Stimulated activated CD8-positive, alpha-beta memory T cell treated with anti-CD3 and anti-CD28 coated beads, Interleukin-12 subunit alpha, Interleukin-12 subunit beta, amount 100 ng/mL, for 24 hours (primary cell): ENCODE measurements around the gene C1orf21.

Experiments used
- DNase-seq: peaks from one replicate; pipeline ENCODE4 v3.0.0-alpha.2; 2020; ENCODE audit errors: extremely low read depth

Gene C1orf21

DNA sequence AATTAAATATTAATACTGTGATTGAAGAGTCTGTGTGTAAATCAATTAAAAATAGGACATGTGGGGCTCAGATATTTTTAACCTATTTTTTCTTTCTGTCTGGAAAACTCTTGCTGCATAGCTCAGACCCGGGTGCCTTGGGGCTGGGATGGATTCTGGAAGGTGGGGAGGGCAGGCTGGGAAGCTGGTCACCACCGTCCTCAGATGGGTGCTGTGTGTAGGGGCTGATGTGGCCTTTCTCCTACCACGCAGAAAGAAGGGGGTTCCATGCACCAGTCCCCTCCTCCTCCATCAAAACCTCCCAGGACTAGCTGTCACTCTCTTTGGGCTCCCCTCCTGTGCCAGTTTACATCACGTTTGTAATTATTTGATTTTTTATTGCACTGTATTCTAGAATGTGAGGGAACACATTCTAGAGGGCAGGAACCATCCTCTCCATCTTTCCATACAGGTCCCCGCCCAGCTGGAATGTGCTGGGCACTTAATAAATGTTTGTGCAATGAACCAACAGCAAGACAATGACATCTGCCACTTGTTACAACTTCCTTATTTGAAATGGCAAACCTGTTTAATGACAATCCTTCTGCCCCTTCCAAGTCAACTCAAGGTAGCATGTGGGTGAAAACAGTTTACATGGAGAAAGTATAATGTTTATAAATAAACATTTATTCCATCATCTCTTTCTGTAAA, 263.5 kb downstream of the C1orf21 start:
- no peak for DNase-seq

DNA sequence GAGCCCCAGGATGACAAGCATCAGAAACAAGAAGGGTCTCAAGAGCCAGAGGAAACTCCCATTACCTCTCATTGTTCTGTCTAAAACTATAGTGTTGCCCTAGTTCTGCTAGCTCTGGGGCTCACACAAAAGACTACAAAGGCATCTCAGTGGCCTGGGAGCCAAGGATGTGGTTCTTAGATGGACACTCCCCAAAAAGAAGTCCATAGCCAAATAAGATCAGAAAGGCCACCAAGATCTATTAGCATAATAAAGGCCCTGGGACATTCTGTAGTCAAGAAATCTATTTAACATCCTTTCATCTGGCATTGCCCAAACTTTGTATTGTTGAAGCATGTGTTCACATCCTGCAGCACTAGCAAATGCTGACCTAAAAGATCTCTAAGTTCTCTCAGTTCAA, 268.4 kb downstream of the C1orf21 start:
- no peak for DNase-seq

GRCh38 chr1:184656221-184656620, 269.4 kb downstream of the C1orf21 start:
- DNase-seq, result no peak

DNA sequence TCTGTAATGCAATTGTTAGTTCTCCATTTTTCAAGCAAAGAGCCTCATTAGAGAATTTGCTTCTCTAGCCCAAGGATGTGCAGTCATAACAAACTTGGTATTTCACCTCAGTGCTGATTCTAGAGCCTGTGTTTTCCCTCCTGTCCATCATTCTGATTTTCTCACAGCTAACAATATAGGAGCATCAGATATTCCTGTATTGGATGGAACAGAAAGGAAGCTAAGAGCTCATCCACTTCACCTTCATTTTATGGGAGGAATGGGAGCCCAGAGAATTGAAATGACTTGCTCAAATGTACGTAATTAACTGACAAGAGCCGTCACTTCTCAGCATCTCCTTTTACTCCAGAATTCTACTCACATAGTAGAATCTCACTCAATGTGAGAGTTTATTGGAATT, 271.2 kb downstream of the C1orf21 start:
- no peak for DNase-seq

GRCh38 chr1:184660462-184661191, 273.8 kb downstream of the C1orf21 start:
- DNase-seq, result no peak

DNA sequence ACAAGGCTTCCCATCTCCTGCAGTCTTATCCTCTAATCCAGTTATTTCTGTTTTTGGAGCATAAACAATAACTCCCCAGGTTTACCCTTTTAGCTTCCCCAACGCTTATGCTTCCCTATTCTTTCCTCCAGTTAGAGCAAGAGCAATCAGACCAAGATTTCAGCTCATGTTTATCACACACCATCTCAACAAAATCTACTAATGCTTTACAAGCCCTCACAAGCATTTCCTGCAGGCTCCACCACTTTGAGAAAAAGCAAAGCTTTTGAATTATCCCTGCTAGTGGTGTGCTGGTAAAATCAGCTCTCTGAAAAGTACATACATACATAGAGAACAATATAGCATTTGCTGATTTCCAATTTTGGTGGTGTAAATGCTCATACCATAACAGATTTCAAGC, 275.0 kb downstream of the C1orf21 start:
- no peak for DNase-seq

DNA sequence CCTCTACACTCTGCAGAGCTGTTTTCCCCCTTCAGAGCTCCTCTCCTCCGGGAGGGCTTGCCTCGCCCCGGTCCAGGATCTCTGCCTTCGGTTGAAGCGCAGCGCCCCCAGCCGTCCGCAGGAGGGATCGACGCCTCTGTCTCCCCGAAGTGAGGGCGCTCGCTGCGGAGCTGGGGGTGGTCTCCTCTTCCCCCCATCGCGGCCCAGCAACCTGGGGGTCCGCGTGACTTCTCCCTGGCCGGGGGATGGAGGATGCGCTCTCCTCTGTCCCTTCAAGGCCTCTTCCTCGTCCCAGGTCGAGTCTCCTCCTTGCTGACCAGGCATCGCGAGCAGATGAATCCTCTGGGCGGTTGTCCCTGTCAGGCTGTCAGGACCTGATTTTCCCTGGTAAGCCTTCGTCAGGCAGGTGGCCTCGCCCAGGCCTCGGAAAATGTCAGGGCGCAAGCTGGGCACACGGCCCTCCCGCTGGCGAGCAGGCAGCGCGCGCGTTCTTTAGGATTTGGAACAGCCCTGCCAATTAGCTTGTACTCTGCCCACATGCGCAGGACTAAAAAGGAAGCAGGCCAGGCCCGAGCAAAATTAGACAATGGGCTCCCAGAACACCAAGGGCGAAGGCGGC, 277.3 kb downstream of the C1orf21 start:
- peak; percentile 5 for DNase-seq

DNA sequence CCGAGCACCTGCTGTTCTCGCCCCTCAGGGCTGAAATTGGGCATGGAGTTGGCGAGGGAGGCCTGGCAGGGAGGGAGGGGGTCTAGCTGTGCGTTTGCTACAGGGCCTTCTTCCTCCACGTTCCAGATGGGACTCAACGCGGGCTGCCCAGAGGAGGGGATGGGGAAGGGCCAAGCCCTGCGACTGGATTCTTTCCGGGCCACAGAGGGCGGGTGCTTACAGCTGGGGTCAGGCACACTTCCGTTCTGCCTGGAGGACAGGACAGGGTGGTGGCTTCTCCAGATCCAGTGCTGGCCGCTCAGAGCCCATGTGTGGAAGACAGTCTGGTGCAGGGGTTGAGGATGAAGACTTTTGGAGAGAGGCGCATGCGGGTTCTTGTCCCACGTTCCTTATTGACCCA, 277.8 kb downstream of the C1orf21 start:
- no peak for DNase-seq

DNA sequence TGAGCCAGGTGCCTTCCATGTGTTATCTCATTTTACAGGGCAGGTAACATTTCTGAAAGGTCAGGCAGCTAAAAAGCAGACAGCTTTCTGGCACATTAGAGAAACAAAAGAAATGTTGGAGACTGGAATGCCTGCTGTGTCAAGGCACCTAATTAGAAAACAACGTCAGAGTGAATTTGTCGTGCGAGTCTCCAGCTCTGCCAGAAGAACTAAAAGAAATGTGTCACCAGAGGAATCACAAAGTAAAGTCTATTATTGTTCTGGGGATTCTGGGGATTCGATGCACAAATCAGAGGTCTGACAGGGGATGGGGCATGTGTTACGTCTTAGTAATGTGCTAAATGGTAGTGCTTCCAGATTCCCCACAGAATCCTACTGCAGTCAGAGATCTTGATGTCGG, 278.5 kb downstream of the C1orf21 start:
- DNase-seq, result no peak

DNA sequence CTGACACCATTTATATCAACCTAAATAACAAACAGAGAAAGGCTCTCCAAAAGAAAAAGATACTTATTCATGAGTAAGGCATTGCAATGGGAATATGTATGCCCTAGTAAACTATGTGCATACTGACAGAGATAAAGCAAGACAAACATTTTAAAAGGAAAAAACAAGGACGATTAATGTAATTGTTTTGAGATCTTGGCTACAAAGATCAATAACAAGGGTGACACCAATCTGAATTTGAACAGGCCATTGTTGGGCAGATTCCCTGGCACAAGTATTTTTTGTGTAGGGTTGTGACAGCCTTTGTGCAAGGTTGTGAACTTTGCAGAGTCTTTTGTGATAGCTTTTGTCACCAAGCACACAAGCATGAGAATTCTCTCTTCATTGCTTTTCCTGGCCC, 282.6 kb downstream of the C1orf21 start:
- no peak for DNase-seq

DNA sequence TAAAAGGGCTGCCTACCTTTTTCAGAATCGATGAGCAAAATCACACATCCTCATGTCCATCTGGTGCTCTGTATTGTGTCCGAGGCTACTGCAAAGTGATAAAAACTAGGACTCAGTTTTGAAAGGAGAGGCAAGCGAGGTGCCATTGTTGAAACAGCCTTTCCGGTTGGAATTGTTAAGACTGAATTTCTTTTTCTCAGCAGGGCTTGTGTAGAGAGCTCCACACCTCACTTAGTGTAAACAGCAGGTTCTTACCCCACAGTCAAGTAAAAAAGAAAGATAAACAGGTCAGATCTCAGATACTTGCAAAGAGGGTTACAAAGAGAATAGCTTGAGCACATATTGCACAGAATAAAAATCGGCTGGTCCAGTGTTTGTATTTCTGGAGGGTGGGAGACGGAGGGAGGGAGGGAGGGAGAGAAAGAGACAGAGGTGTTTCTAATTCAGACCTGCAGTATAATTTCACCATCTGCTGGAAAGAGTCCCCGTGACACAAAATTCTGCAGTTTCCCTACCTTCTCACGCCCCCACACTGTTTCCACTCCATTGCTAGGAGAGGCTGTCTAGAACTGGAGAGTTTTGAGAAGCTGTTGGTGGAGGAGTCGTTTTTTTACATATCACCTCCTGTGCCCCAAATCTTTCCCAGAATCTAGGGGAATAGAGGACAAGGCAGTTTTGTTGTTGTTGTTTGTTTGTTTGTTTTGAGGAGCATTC, 285.3 kb downstream of the C1orf21 start:
- DNase-seq, result no peak

DNA sequence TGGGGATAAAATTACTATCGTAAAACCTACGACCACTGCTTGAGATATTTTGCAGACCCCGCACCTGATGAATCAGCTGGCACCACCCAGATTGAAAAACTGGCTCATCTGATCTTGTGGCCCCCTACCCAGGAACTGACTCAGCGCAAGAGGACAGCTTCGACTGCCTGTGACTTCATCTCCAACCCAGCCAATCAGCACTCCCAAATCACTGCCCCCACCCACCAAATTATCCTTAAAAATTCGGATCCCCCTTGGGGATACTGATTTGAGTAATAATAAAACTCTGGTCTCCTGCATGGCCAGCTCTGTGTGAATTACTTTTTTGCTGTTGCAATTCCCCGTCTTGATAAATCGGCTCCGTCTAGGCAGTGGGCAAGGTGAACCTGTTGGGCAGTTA, 286.5 kb downstream of the C1orf21 start:
- no peak for DNase-seq

DNA sequence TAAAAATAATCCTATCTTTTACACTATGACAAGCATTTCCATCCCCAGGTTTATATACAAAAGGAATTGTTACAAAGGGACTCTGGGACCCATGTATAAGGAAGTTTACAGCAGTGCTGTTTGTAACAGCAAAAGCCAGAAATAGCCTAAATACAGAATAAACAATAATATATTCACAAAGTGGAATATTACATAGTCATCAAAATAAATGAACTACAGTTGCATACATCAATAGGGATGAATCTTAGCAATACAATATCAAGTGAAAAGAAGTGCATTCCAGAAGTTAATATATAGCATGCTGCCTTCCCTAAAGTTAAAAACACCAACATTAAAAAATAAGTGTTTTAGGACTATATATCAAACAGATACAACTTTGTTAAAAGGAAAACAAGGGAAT, 290.5 kb downstream of the C1orf21 start:
- no peak for DNase-seq
